SJCRH30 (cell line): ENCODE measurements around the gene TAS2R31. TPM values are rescaled to one million over a fixed set of nuclear protein-coding genes. Genes with fewer than 3 reads are reported as not detected.

Source experiments
- total RNA-seq: library from RNA; depleted of rRNA; stranded (reverse); fragments of >200 nt; shearing (Covaris generic); gene quantifications from 2 replicates; pipeline ENCODE4 v1.2.3, GENCODE V29; 2014; rRNA removed

The TAS2R31 gene
- total RNA-seq, 1 experiment from 2014 or later, result 2.7 TPM

Other genes starting within 250 kb of the TAS2R31 start
- gene TAS2R7, start 228.8 kb downstream of the TAS2R31 start, total RNA-seq, result 0.12 TPM in 1 of 2 replicates, not detected in the other
- not detected in 2 replicates for gene TAS2R8, start 224.1 kb downstream of the TAS2R31 start, total RNA-seq
- 0.15 and 0.16 TPM in 2 replicates for gene TAS2R9, start 221.2 kb downstream of the TAS2R31 start, total RNA-seq
- 0.63 and 1.4 TPM in 2 replicates for gene TAS2R10, start 205.0 kb downstream of the TAS2R31 start, total RNA-seq
- 3.3 TPM in 2 replicates for gene PRR4, start 181.9 kb downstream of the TAS2R31 start, total RNA-seq
- gene PRH1, start 147.2 kb downstream of the TAS2R31 start, total RNA-seq, result 10.0 and 13.9 TPM in 2 replicates
- 0.71 and 1.3 TPM in 2 replicates for gene TAS2R13, start 121.8 kb downstream of the TAS2R31 start, total RNA-seq
- not detected in 2 replicates for gene PRH2, start 102.2 kb downstream of the TAS2R31 start, total RNA-seq
- 1.4 and 2.8 TPM in 2 replicates for gene TAS2R14, start 92.1 kb downstream of the TAS2R31 start, total RNA-seq
- 0.76 and 2.3 TPM in 2 replicates for gene TAS2R50, start 44.5 kb downstream of the TAS2R31 start, total RNA-seq
- gene TAS2R20, start 33.1 kb downstream of the TAS2R31 start, total RNA-seq, result 0.86 and 3.9 TPM in 2 replicates
- gene TAS2R19, start 8.8 kb downstream of the TAS2R31 start, total RNA-seq, result 2.5 and 4.5 TPM in 2 replicates
- gene TAS2R46, start 30.9 kb upstream of the TAS2R31 start, total RNA-seq, result 1.2 and 2.3 TPM in 2 replicates
- 0.63 and 0.97 TPM in 2 replicates for gene TAS2R43, start 60.9 kb upstream of the TAS2R31 start, total RNA-seq
- 1.7 and 3.6 TPM in 2 replicates for gene TAS2R30, start 103.2 kb upstream of the TAS2R31 start, total RNA-seq
- gene SMIM10L1, start 139.8 kb upstream of the TAS2R31 start, total RNA-seq, result 9.8 and 10.9 TPM in 2 replicates
- not detected in 2 replicates for gene TAS2R42, start 155.5 kb upstream of the TAS2R31 start, total RNA-seq
- not detected in 2 replicates for gene PRB3, start 238.3 kb upstream of the TAS2R31 start, total RNA-seq